ENCODE data around the gene EIF4ENIF1.
"Not testable (repeated sequence)": the region's sequence is repeated elsewhere in the genome, so short reads cannot be mapped to it uniquely, and the experiment has no call there.

Gene EIF4ENIF1

DNA sequence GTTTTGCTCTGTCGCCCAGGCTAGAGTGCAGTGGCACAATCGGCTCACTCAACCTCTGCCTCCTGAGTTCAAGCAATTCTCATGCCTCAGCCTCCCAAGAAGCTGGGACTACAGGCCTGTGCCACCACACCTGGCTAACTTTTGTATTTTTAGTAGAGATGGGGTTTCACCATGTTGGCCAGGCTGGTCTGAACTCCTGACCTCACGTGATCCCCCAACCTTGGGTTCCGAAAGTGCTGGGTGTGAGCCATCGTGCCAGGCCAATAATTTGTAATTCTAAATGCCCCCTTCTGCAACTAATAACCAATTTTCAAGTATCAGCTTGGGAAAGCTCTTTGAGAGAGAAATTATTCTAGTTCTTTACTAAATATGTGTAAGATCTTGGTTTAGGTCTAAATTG lies 3.7 kb upstream of the EIF4ENIF1 start:
- not testable (repeated sequence) for DNase-seq

DNA sequence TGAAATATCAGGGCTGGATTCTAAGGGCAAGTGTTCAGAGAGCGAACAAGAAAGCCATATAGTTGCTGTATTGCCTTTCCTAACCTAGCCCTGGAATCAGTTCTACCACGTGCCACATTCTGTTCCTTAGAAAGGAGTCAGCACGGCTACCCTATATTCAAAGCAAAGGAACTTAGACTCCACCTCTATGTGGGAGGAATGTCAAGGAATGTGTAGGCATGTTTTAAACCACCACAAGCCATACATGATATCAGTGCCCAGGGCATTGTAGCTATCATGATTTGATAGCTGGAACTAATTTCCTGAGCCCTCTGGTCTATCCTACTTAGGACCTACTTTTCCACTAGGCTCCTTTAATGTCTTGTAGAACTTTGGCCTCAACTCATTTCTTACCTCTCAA lies 2.5 kb upstream of the EIF4ENIF1 start:
- DNase-seq: no peak

DNA sequence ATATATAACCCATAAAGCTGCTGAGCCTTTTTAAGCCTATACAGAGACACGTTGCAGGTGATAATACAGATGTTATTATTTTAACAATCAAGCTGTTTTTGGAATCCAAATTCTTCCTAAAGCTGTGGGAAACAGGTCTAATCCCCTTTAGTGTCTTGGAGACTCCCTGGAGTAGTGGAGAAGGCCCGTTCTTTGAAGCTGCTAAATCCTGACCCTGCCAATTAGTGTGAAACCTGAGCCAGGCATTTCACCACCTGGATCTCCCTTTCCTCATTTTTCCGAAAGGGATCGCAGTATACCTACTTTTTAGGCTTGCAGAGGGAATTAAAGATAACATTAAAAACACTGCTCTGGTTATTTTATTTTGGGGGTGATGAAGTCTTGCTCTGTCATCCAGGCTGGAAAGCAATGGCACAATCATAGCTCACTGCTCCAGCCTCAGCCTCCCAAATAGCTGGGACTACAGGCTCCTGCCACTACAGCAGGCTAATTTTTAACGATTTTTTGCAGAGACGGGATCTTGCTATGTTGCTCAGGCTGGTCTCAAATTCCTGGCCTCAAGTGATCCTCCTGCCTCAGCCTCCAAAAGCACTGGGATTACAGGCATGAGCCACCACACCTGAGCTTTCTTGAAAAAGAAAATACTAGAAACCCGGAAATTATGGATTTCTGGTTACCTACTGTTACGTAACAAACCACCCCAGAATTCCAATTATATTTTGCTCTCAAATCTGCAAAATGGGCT lies 1.7 kb upstream of the EIF4ENIF1 start:
- no peak for DNase-seq

DNA sequence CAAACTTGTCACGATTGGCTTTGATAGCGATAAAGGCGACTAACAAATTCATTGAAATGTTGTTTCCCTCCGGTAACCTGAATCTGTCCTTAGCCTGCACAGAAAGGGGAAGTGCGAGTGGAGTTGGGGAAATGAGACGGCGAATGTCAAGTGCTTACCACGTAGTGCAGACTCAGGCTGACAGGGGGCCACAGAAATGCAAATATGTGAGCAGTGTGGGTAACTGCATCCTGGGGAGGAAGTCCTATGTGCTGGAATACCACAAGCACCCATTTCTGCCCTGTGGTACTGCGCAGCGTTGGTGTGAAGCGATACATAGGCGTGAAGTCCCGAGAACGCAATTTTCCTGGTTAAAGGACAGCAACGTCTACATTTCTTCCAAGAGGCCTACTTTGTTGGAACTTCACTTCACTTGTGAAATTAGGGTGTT lies 869 bp upstream of the EIF4ENIF1 start:
- no peak for DNase-seq

DNA sequence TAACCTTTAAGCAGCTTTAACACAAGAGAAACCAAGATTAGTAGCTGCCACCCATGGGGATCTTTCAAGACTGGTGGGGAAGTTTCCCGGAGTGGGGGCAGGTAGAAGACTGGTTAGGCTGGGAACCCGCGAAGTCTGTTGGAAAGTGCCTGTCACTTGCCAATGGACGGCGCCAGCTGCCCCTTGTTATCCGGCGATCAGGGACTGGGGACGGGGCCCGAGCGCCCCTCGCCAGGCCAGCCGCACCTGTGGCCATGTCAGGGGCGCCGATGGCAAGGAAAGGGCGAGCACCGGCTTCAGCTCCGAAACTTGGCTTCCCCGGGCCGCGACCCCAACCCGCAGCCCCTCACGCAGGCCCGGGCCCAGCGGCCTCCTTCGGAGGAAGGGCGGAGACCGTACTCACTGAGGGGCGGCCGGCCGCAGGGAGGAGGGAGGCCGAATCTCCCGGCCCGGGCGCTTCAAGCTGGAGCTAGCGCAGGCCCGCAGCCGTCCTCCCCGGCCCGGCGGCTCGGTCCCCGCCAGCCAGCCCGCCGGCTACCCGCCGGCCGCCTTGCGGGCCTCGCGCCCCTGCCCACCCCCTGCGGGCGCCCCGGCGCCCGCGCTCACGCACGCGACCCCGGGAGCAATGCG lies 539 bp downstream of the EIF4ENIF1 start:
- peak; percentile 73 for DNase-seq

DNA sequence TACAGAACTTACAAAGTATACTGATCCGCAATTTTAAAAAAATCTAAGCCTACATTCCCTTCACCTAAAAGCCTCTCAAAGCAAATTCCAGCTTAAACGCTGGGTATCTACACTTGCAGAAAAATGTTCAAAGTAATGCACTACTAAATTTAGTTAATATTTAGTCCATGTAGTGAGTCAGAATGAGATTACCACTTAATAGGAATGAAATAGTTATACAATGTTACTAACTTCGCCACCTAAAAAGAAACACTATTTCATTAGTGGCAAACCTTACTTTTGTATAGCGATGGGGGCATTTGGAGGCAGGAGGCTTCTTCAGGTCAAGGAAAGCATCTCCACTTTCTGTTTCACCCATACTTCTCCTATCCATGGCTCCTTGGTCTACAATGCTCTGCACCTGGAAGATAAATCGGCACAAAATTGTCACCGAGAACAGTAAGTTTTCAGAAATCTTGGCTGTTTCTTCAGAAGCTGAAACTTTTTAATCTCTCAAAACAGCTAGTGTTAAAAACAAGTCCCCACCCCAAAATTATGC lies 1.2 kb downstream of the EIF4ENIF1 start:
- DNase-seq: no peak

DNA sequence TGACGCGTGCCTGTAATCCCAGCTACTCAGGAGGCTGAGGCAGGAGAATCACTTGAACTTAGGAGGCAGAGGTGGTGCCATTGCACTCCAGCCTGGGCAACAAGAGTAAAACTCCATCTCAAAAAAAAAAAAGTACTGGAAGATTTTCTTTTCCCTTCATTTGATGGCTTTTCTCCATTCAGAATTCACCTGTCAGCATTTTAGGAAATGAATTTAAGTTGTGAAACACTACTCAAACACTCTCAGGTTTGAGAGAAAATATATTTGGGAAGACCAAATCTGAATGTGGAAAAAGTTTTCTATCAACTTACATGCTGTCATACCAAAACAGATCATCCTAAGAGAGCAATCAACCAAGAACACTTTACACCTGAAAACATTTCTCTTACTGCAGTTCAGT lies 2.7 kb downstream of the EIF4ENIF1 start:
- no peak for DNase-seq

DNA sequence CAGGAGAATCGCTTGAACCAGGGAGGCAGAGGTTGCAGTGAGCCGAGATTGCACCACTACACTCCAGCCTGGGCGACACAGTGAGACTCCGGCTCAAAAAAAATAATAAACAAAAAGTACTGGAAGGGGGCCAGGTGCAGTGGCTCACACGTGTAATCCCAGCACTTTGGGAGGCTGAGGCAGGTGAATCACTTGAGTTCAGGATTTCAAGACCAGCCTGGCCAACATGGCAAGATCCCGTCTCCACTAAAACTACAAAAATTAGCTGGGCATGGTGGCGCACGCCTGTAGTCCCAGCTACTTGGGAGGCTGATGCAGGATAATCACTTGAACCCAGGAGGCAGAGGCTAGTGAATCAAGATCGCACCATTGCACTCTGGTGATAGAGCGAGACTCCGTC lies 3.3 kb downstream of the EIF4ENIF1 start:
- DNase-seq: not testable (repeated sequence)

DNA sequence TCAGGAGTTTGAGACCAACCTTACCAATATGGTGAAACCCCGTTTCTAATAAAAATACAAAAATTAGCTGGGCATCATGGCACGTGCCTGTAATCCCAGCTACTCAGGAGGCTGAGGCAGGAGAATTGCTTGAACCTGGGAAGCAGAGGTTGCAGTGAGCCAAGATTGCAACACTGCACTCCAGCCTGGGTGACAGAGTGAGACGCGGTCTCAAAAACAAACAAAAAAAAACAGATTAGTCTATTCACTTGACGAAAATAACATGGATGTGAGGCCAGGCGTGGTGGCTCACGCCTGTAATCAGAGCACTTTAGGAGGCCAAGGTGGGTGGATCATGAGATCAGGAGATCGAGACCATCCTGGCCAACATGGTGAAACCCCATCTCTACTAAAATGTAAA lies 7.2 kb downstream of the EIF4ENIF1 start:
- DNase-seq: not testable (repeated sequence)

DNA sequence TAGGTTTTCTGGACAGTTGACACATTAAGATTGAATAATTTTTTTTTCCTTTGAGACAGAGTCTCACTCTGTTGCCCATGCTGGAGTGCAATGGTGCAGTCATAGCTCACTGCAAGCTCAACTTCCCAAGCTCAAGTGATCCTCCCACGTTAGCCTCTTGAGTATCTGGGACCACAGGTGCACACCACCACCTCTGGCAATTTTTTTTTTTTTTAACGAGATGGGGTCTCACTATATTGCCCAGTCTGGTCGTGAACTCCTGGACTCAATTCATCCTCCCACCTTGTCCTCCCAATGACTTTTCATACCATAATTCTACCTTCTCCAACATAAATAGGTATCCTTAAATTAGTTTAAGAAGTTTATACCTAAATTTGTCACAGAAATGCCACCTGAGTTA lies 8.5 kb downstream of the EIF4ENIF1 start:
- DNase-seq: no peak

DNA sequence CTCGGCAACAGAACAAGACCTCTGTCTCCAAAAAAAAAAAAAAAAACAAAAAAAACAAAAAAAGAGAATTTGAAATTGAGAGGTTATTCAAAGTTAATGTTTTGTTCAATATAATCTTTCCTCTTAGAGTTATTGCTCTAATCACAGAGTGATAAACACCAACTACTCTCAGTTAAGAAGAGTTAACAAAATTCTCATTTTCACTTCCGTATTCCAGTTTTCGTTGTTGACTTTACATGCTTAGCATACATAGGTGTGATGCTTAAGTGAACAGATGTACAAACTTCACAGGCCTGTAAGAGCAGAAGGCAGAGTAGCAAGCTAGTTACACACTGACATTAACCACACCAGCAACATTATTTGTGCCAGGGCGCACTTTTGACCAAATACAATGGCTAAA lies 12.3 kb downstream of the EIF4ENIF1 start:
- no peak for DNase-seq

DNA sequence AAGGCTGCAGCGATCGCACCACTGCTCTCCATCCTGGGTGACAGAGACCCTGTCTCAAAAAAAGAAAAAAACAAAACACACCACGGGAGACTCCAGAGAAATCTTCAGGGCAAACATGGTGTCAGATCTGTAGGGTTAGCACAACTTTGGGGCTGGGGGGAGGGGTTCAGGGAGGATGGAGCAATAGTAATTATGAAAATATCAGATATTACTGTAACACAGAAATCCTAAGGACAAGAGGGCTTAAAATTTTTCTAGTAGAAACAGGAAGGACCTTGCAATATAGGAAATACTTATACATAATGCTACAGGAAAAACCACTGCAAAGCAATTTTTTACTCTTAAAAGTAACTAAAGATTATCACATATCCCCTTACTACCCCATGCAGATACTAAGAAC lies 13.8 kb downstream of the EIF4ENIF1 start:
- DNase-seq: no peak

DNA sequence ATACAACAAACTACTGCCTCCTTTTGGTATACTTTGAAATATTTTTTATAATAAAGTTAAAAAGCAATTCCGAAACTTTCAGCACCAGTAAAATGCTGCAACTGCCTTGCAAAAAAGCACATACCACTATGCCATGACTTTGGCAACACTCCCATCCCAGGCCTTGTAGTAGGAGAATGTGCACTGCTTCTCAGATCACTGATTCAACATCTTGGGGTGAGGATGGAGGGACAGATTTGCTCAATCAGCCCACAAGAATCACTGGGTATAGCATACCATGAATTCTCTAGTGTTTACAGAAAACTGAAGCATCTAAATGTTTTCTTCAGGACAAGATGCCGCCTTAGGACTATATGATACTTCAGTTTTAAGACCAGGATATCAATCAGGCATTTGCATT lies 14.9 kb downstream of the EIF4ENIF1 start:
- no peak for DNase-seq

DNA sequence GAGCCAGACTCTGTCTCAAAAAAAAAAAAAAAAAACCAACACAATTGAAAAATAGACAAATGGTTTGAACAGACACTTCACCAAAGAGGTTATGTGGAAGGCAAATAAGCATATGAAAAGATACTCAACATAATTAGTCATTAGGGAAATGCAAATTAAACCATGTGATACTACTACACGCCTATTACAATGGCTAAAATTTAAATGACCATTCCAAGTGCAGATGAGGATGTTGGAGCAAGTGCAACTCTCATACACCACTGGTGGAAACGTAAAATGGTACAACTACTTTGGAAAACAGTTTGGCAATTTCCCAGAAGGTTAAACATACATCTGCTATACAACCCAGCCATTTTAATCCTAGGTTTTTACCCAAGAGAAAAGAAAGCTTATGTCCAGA lies 24.3 kb downstream of the EIF4ENIF1 start:
- DNase-seq: no peak

DNA sequence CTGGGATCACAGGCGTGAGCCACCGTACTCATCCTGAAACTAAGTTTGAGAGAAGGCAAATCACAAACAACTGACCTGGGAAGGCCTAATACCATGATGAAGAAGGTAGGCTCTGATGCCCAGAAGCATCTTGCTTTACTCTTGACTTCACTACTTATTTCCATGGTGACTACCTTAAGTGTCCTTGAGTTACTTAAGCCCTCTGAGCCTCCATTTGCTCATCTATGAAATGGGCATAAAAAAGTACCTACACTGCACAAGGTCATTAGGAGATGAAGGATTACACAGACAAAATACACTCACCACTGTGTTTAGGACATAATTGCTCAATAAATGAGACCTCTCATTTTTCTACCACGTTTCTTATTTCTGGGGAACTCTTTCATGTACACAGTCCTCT lies 27.9 kb downstream of the EIF4ENIF1 start:
- DNase-seq: no peak

DNA sequence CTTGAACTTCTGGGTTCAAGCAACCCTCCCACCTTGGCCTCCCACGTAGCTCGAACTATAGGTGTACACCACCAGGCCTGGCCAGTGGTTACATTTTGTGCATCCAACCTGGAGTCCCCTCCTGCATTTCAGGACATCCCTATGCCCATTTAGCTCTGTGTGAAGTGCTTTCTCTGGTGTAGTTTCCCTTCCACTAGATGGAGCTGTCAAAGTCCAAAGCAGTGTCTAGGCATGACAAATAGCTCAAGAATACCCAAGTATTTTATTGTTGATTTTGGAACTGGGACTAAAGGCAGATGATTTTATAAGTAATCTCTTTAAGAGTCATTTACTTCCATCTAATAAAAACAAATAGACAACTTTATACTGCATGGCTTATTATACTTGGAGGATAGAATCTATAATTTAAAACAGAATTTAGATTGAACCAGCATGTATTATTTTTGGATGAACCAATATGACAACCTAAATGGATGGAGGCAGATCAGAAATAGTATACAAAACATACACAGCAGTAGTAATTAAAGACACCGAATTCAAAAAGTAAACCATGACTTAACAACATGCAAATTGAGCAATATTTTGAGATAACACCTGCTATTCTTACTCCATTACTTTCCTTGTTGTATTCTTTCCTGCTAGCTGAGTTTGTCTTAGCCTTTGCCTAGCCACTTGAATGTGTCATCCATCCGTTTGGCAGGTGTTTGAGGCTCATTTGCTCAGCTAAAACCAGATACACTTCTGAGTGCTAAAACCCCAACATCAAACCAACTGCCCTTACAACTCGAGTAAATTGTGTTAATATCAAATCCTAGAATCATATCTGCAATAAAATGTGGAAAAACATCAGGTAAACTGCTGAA lies 37.7 kb downstream of the EIF4ENIF1 start:
- no peak for DNase-seq

DNA sequence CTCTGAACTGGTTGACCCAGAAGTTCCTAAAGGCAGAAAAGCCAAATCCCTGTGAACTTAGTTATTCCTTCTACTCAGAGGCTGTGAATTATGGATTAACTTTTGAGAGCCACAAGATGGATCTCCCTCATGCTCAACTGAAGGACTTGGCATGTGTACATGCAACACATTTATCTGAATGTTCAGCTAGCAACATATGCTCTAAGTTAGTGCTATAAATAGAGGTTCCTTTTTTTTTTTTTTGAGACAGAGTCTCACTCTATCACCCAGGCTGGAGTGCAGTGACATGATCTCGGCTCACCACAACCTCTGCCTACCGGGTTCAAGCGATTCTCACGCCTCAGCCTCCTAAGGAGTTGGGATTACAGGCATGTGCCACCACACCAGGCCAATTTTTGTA lies 40.1 kb downstream of the EIF4ENIF1 start:
- DNase-seq: no peak

DNA sequence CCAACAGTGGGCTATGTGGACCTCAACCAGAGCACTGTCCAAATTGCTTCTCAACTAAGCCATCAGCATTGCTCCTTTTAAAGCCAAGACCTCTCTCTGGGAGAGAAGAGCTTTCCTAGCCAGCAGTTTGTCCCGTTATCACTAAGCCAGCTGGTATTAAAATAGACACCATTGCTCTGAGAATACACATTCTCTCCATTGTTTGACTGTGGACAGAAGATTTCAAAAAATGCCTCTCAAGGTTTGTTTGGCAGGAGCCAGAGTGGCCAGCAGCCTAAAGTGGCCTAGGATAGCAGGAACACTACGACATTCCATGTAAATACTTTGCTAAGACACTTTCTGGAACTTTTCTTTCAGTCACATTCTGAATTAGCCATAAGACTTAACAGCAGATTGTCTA lies 41.3 kb downstream of the EIF4ENIF1 start:
- no peak for DNase-seq

DNA sequence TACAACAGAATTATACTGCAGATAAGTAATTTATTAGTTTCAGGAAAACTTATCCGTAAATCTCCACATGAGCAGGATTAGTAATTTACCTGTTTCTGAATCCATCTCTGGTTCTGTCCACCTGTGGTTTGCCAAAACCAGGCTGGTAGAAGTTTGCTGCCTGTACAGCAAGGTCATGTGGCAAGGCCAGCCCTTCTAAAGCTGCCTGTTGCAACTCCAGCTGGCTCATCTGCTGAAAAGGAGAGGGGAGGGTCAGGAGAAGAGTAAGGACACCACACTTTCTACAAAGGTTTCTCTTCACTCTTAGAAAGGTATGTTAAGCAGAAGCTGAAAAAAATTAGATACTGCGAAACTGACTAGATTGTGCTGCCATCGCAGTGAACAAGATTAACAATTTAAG lies 42.3 kb downstream of the EIF4ENIF1 start:
- DNase-seq: no peak

DNA sequence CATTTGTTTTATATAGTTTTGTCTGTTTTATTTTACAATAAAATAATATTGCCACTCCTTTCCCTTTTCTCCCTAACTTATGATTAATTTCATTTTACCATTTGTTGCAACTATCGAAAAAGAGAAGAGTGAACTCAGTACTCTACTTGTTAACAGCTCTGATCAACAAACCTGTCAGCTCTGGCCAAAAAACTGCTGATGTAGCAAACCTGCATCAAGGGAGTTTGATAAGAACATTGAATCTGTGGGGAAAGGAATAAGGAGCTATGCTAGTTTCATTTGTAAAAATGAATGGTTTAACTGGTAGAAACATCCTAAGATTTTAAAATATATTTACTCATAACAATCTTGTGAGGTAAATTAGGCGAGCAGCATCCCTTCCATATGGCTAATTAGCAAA lies 42.9 kb downstream of the EIF4ENIF1 start:
- DNase-seq: no peak

DNA sequence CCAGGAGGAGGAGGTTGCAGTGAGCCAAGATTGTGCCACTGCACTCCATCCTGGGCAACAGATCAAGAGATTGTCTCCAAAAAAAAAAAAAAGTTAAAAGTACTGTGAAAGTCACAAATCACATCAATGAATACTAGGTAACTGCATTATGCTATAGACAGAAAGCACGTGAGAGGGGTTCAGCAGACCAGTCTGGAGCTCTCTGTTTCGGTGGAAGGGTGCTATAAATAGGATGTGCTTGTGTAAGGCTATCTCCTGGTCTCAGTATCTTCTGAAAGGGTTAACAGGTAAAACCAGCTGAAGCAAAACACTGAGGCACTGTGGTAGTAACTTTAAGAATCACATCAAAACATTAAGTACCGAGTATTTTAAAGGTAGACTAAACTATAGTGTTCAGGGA lies 43.4 kb downstream of the EIF4ENIF1 start:
- DNase-seq: no peak

DNA sequence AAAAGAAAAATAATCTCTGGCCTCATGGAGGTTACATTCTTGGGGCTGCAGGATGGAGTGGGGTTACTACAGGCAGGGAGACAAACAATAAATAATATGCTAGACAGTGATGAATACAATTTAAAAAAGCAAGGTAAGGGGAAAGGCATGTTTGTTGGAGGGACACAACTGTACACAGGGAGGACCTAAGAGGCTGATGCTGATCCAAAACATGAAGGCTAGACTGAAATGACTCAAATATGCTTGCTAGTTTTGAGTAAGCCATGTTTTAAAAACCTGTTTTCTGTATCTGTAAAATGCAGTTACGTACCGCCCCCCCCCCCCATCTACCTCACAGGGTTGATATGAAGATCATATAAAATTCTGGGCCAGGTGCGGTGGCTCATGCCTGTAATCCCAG lies 44.0 kb downstream of the EIF4ENIF1 start:
- DNase-seq: no peak

DNA sequence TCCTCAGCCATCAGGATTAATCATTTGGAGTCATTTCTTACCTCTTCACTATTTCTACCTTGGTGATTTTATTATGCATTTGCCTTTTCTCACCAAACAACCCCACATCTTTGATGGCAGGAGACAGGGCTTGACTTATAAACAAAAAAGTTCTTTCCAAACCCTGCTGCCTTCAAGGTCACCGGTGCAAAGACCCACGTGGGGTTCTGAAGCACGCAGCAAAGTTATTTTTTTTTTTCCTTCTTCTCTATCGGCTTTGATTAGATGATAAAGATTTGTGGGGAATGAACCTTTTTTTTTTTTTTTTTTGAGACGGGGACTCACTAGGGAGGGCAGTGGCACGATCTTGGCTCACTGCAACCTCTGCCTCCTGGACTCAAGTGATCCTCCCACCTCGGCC lies 46.1 kb downstream of the EIF4ENIF1 start:
- DNase-seq: no peak

Data from right kidney (tissue), 1 donor.